Stromal cell of bone marrow (primary cell): ENCODE data around the gene PNMA1.

Source experiments
- DNase-seq: peaks from one replicate; pipeline ENCODE4 v3.0.0-alpha.2; 2012; ENCODE audit warnings: low read depth

Gene PNMA1

DNA sequence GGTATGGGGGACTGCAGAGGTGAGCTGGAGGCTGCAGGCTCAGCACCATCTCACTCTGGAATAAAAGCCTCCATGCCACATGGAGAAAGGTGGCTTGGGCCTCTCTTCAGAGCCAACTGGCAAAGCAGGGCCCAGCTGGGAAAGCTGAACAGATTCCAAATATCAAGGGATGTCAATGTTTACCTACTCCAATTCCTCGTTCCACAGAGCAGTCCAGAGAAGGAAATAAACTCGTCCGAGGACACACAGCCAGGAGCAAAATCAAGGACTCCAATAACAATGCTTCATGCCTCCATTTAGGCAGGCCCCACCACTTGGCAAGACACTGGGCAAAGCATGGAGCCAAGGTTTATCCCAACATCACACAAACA, 36.3 kb upstream of the PNMA1 start:
- no peak for DNase-seq

DNA sequence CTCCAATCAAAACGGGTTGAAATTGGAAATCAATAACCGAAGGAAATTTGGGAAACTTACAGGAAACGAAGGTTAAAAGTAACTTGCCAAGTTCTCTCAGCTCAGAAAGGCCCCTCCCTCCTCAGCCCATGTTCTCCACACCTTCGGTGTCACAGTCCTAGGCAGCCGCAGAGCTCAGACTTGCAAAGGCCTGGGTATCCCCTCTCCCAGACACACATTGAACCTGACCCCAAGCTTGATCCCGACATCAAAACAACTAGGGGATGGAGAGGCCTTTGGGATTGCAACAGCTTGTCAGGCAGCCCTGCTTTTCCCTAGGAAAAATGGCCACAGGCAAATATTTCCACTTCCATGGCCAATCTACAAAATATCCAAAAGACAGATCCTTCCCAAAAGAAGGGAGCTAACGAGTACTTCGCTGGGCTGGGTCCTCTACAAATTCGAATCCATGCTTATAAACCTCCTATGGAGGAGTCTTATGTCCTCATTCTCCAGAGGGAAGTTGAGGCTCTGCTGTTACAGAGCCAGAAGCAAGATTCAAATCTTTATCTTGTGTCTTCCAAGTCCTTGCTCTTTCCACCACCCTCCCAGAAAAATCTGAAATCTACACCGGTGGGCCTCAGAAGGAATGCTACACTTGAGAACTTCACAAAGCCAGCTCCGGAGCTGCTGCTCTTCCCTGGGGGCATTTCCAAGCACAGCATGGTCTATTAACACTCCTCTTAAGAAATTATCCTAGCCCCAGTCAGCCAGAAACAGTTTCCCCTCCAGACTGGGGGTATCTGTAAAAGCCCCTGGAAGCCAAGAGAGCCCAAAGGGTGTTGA, 35.7 kb upstream of the PNMA1 start:
- no peak for DNase-seq

DNA sequence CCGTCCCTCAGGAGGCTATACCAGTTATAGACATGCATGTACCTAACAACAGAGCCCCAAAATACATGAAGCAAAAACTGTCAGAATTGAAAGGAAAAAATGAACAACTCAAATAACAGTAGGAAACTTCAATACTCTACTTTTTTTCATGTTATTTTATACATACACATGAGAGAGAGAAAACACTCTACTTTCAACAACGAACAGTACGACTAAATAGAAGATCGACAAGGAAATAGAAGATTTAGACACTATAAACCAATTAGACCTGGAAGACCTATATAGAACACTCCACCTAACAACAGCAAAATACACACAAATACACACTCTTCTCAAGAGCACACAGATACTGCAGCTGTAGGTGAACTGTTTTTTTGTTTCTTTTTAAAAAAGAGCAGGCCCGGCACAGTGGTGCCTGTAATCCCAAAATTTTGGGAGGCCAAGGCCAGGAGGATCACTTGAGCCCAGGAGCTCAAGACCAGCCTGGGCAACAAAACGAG, 34.7 kb upstream of the PNMA1 start:
- no peak for DNase-seq

DNA sequence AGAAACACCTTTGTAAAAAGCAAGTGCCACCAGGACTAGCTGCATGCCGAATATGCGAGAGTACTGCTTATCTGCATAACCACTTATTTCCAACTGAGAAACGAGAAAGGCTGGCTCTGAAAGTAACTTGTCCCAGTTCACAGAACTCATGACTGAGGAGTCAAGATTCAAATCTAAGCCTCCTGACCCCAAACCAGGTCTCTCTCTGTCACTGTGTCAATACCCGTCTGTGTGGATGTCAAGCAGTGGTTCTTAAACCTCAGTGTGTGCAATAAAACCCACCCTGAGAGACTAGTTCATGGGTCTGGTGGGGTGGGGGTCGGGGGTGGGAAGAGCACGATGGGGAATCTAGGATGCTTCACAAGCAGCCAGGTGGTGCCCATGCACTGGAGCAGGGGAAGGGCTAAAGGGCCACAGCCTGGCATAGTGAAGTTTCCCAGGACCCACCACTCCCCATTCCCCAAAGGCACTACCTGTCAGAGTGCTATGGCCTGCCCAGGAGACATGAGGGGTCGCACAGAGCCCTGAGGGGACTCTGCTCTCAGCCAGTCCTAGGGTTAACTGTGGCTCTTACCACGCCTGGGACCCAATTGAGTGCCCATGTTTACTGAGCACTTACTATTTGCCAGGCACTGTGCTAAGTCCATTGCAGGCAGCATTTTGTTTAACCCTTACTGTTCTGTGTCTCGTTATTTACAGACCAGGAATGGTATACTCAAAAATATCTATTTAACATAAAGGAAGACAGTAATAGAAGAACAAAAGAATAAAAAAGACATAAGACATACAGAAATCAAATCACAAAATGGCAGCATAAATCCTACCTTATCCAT, 33.4 kb upstream of the PNMA1 start:
- DNase-seq = no peak

DNA sequence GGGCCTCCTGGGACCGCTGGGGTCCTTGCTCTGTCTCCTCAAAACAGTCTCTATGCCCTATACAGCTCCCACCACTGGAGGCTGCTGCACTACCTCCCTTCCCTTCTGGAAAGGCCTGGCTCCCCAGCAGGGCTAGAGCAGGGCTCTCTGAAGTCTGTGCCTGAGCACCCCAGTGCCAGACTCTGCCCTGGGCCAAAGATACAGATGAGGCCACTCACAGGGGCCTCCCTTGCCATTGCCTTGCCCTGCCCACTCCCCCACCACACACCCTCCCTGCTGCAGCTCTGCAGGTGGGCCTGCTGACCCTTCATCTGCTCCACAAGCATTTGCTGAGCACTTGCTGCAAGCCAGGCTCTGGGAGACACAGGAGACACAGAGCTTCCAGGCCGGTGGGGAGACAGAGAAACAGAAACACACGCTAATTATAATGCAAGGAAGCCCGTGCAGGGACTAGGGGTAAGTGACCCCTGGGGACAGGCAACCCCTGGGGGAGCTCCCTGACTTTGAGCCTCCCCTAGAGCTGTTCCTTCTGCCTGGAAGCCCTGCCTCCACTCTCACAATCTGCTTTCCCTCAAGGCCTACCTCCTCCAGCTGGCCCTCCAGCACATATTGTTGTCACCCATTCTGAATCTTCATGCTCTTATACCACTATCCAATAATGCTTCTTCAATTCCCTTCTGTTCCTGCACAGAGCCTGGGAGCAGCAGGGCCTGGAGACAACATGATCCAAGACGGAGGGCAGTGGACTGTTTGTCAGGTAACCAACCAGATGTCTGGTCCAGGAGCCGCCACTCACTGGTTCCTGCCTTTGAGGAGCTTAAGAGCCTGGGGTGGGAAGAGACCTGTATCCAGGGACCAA, 32.6 kb upstream of the PNMA1 start:
- no peak for DNase-seq

DNA sequence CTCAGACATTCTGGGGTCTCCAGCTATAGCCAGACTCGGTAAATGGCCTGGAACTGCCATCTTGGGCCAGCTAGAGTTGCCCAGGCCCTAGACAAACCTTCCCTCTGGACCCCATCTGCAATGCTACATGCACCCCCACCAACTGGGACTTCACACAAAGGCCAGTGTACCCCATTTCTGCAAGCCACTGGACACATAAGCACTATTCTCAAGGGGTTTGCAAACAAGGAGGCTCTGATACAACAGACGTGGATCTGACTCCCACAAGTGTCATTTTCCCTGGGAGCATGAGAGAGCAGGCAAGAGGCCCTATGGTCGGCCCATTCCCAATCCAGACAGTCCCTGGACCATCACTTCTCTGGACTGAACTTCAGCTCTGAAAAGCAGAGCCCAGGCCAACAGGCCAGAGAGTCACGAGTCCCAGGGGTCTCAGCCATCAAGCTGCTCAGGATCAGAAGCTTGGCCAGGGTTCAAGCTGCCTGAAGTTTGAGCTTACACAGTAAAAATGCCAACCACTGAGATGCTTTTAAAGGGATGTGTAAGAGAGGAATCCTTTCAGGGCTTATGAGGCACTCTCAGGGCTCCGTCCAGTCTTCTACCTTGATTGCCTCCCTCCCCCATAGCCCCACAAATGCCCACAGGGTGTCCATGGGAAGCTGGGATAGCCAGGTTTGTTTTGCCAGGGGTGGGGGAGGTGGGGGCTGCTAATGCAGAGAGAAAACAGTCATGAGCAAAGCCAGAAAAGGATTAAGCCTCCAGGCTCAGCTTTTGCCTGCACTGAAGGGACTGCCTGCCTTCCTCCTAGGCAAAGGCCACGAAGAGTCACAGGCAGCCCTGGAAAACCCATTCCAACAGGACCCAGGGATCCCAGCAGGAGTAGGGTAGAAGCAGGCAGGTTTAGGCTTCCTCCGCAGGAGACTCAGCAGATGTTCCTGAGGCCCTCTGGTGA, 31.7 kb upstream of the PNMA1 start:
- DNase-seq = no peak

DNA sequence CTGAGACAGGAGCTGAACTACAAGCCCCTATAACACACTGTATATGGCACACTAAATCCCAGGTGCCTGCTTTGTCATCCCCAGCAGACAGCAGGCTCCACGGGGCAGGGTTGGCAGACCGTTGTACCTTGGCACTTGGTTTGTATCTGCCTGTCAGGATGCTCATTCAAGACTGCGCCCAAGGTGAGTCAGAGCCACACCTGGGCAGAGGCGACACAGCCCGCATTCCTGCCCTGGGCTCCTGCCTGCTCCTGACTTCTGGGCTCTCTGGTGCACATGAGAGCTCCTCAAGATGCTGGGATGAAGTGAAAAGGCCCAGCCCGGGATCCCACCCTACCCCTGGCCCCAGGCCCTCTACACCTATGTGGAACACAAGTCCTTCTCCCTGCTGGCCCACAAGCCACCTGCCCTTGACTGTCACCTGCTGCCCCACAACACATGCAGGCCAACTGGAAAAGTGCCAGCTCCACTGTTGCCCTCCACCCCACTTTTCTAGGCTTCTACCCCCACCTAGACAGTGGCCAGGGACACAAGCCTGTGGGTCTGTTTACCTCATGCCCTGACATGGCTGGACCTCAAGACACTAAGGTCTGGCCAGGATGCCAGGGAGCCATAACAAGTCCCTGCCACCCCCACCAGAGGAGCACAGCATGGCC, 30.8 kb upstream of the PNMA1 start:
- DNase-seq = no peak

DNA sequence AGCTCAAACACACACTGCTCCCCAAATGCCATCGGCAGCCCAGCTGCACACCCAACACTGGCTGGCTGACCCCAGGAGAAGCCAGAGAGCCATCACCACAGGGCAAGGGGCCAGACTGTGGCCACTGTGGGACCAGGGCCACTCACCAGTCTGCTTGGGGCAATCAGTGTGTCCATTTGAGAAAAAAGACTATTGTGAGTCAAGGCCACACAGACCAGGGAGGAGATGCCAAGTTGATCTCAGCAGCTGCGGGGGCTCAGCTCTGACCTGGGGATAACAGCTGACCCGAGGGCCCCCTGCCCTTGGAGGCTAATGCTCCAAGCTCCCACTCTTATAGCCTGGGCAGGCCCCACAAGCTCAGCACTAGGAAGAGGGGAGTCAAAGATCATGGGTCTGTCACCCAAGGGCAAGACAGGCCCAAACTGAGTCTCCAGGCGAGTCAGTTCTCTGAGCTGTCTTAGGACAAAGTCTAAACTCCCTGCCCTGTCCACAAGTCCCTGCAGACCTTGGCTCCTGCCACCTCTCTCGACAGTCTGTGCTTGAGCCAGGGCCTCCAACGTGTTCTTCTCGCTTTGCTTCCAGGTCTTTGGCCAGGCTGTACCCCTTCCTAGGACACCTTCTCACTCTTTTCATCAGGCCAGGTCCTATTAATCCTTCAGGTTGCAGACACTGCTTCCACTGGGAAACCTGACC, 30.1 kb upstream of the PNMA1 start:
- no peak for DNase-seq

DNA sequence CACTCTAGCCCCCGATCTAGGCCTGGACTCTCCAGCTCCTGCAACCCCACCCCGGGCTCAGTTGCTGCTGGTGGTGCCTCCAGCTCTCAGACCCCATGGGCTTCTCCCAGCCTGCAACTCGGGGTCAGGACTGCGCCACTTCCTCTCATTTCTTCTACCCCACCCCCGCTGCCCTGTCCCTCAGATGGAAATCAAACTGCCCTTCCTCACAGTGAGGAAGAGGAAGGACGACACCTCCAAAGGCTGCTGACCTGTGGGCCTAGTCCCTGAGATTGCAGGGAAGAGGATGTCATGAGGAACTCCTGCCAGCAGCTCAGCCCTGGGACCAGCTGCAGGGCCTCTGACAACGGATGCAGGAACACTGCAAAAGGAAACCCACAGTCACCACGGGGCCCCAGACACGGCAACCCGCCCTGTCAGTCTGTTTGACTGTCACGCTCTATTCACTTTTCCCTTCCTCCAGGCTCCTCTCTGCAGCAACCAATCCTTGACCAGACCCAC, 29.3 kb upstream of the PNMA1 start:
- no peak for DNase-seq

DNA sequence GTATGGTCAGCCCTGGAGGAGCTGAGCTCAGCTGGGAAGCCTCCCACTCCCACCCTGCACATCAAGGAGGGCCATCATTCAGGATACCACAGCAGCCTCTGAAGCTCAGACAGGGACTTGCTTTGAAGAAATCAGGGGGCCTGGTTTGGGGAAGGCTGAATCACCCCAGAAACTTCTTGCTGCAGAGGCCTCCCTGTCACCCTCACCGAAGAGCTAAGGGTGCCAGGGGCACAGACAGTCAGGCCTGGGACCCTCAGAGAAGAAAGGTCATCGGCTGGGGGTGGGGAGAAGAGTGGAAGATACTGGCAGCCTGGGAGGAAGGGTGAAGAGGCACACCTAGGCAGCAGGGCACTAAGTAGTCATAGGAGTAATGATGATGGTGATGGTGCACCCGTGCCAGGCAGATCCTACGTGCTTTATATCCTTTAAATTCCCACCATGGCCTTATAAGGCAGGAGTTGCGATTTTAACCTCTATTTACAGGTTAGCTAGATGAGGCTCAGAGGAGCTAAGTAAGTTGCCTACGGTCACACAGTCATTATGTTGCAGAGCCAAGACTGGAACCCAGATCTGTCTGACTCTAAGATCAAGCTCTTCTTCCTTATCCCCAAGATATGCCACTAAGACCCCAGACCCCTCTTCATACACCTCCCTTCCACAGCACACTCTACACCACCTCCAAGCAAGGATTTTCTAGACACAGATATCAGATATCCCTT, 28.5 kb upstream of the PNMA1 start:
- no peak for DNase-seq

DNA sequence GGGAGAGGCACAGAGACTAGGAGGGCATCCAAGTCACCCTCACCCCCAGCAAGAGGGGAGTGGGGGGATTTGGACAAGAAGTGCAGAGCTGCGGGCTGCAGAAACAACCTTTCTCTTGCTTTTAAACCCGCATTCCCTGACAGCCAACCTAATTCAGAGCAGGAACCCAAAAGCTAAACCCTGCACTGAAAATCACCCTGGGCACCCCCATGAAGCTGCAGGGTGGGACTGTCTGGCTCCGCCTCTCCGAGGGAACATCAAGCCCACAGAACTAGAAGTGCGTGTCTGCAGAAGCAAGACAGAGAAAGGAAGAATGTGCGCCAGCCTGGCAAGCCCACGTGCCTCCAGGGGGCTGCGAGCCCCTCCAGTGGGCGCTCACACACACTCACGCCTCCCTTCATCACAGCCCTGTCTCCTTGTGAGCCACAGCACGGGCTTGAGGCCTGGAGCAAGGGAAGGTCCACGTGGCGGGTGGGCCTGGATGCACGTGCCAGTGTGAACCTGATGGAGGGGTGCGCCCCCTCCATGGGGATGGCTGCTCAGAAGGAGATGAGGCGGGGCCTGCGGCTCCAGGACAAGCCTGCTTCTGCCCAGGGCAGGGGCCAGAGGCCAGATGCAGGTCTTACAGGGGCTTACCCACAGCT, 27.8 kb upstream of the PNMA1 start:
- DNase-seq = no peak

DNA sequence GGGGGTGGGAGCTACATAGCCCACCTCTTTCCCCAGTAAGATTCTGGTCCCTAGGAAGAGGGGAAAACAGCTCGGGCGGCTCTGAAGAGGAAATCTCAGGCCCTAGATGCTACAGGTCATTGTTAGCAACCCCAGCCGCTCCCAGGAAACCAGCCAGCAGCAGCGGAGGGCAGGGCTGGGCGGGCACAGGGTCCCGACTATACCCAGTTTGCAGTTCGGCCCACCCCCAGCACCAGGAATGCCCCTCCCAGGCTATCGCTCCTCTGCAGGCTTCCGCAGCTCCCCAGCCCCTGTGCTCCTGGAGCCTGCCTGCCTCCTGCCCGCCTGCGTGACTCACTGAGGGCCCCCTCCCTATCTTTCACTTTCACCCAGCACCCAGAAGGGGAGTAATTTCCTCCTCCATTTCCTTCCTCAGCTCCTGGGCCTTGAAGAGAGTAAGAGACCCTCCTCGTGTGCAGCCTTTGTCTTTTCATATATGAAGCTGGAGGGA, 27.2 kb upstream of the PNMA1 start:
- DNase-seq = no peak

DNA sequence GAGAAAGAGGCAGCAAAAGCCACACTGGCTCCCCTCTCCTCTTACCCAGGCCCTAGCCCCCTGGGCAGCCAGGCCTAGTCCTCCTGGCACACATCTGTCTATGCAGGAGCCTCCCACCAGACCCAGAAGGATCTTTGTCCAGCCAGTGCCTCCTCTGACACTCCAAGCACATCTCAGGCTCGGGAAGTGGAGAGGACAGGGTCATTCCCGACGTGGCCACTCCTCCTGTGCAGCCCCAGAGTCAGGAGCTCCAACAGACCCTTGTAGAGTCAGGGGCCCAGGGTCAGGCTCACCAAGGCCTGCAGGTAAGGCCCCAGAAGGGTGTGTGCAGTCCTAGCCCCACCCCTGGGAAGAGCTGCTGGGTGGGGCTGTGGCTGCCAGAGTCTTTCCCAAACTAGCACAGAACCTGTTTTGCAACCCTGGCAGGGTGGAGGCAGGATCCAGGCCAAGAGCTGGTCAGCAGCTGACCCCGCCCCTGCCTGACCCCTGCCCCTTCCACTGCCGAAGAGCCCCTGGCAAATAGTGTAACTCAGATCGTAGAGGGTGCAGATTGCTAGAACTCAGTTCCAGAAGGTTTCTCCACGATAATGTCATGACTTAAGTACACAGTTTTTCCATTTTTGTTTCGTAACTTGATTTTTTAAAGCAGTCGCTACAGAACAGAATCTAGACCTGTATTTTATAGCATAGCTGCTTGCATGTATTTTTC, 26.6 kb upstream of the PNMA1 start:
- DNase-seq = no peak

DNA sequence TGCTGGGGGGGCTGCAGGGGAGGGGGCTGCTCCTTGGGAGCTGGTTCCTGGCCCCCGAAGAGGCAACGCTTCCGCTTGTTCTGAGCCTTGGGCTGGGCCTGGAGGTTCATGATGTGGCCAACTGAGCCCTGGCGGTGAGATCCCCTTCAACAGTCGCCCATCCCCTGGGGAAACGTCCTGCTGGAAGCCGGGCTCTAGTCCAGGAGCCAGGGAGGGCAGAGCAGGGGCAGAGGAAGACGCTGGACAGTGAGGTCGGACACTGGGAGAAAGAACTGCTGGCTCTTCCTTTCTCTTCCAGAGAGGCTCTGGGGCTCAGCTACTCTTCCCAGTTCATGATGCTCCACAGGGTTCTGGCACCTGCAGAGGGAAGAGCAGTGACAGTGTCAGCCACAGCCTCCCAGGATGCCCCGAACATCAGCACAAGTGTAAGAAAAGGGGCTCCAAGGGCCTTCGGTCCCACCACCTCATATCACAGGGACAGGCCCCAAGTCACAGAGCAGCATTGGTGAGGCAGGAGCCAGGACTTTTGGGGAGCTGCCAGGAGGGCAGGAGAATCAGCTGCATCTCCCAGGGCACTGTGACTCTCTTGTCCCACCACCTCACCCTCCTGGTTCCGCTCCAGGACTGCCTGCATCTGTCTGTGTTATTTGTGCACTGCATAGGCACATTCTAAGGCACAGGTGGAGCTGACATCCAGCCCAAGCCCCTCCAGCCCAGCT, 25.9 kb upstream of the PNMA1 start:
- DNase-seq = no peak

DNA sequence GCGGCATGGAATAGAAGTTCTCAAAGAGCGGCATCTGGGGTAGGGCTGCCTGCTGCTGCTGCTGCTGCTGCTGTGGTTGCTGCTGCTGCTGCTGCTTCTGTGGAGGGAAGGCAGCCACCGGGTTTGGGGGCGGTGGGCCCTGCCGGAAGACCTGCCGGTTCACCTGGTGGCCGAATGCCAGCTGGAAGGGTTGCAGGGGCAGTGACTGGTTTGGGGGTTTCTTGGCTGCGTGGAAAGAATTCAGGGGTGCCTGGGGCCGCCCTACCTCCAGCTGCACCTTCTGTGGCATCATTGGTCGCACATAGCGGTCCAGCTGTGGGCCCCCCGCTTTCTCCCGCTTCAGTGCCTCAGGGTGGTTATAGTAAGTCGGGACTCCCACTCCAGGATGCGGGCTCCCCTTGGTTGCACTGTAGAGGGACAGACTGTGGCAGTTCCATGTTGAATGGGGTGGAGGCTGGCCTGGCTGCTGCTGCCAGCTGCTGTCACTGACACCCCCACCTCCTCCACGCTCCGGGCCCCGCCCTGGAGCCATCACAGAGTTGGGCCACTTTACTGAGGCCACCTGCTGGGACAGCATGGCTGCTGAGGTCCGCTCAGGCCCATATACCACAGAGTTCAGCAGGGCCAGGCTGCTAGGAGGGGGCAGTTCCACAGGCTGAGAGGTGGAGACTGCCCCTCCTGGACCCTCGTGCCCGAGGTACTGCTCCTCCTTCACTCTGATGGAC, 25.2 kb upstream of the PNMA1 start:
- DNase-seq = no peak

DNA sequence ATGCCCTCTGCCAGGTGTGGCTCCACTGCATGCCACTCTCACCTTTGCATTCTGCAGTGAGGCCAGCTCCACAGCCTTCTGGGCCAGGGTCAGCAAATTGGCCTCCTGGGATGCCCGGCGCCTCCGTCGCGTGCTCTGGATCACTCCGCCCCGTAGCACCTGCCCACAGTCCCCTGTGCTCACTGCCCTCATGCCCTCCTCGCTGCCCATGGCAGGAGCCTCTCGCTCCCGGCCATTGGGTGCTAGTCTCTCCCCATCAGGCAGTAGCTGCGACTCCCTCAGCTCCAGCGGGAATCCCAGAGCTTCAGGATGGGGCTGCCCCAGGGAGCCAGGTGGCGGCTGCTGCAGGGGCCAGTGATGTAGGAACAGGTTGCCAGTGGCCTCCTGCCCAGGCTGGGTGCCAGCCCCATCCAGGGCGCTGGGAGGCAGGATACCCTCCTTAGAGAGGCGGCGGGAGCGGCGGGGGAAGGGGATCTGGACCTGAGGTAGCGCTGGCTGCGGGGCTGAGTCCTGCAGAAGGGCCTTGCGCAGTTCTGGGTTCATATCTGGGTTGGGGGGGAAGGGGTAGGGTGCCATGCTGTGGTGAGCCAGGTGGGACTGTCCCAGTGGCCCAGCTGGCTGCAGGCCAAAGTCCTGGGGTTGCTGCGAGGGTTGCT, 24.5 kb upstream of the PNMA1 start:
- no peak for DNase-seq
